ENCODE measurements around the gene CDHR2.

DNA sequence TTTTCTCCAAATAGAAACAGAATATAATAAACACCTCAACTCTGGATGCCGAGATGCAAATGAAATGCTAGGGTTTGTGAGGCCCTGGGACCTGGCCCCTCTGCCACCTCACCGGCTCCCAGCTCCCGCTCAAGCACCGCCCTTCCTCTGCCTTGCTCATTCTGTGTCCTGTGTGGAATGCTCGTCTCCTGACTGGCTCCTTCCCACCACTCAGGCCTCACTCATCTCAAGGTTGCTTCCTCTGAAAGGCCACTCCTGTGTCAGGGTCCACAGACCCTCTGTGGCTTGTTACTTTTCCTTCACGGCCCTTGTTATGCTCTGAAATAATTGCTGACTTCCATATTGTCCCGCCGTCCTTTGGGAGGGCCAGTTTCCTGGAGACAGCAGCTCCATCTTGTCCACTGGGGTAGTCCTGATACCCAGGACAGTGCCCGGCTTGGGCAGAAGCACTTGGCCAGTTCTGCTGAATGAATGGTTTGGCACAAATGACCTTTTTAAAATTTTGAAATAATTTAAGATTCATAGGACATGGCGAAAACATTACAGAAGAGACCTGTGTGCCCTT lies 27.4 kb upstream of the CDHR2 start:
- TF ChIP-seq CTCF (IDR thresholded peaks at IDR 0.05): no peak
- no peak for TF ChIP-seq POLR2A (IDR thresholded peaks at IDR 0.05)

Measured in heart left ventricle (tissue), 13 donors.